ENCODE data around the gene ODC1. TPM values are rescaled to one million over a fixed set of nuclear protein-coding genes. Genes with fewer than 3 reads are reported as not detected.

Gene ODC1
- total RNA-seq, 2 donors from 2014 or later: 51.7 to 67.6 TPM

DNA sequence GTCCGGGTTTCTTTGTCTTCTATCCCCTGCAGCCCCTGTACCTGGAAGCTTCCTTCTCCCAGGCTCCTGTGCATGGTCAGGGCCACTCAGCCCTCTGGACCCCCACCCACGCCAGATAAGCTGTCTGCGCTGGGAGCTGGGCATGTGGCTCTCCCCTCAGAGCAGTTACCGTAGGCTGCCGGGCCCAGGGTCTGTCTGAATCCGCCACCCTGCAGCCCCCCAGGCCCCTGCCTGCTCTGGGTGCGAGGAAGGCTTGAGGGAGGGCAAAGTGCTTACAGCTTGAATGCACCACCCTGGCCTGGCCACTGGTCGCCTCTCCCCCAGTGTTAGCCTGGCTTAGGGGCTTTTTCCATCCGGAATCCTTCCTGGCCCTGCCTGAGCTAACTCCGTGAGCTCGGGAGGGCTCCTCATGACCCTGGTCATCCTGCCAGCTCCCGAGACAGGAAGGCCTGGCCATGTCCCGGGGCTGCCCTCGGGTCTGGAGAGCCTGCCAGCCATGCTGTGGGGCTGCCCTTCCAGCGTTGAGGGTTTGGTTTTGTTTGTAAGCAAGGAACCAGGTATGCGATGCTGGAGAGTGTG is 50.7 kb downstream of the ODC1 start:
- DNase-seq (ENCODE audit: low spot score): no peak
- intact Hi-C loops (cut with DNase I): no loop called here

DNA sequence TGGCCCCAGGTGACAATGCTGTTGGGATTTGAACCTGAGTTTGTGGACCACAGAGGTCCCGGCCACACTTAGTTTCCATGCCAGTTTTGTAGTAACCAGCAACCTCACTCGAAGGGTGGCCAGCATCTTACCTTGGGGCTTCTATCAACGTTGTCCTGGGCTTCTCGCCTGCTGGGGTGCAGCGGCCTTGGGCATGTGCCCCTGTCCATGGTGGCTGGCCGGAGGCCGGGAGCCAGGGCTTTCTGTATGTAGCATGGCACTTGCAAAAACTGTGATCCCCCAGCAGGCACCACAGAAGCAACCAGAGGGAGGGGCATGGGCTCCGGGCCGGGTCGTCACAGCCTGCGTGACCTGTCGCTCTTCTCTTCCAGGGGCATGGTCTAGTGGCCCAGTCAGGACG is 51.7 kb downstream of the ODC1 start:
- intact Hi-C loops (cut with DNase I): no loop called here
- no peak for DNase-seq (ENCODE audit: low spot score)

DNA sequence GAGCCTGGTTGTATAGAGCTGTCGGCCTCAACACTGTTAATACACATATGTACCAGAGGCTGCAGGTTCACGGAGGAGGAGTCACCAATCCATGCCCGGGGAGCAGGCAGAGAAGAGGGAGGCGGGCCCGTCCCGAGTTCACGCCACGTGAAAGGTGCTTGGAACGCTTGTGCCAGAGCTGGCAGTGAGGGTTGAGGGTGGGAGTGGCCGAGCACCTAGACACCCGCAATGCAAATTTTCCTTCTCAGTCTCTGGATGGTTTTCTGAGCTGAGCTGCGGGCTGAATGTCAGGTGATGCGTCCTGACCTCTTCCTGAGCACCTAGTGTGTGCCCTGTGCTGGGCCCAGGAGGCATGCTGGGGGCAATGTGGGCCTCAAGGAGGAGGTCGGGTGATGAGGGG is 52.2 kb downstream of the ODC1 start:
- DNase-seq (ENCODE audit: low spot score): no peak
- intact Hi-C loops (cut with DNase I): no loop called here

DNA sequence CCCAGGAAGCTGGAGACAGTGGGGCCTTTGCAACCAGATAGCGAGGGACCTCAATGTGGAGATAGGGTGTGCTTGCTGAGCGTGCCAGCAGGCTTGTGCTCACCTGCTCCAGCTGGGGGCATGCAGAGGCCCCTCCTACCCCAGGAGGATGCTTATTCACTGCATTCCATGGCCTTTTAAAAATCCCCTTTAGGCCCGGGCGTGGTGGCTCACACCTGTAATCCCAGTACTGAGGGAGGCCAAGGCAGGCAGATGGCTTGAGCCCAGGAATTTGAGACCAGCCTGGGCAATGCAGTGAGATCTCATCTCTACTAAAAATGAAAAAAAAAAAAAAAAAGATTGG is 54.5 kb downstream of the ODC1 start:
- intact Hi-C loops (cut with DNase I): loop anchor here in 1 of 2 donors (1.0 kb wide), 1 partner anchor 174 kb away; no protein-coding TSS in a partner anchor
- DNase-seq (ENCODE audit: low spot score): no peak

DNA sequence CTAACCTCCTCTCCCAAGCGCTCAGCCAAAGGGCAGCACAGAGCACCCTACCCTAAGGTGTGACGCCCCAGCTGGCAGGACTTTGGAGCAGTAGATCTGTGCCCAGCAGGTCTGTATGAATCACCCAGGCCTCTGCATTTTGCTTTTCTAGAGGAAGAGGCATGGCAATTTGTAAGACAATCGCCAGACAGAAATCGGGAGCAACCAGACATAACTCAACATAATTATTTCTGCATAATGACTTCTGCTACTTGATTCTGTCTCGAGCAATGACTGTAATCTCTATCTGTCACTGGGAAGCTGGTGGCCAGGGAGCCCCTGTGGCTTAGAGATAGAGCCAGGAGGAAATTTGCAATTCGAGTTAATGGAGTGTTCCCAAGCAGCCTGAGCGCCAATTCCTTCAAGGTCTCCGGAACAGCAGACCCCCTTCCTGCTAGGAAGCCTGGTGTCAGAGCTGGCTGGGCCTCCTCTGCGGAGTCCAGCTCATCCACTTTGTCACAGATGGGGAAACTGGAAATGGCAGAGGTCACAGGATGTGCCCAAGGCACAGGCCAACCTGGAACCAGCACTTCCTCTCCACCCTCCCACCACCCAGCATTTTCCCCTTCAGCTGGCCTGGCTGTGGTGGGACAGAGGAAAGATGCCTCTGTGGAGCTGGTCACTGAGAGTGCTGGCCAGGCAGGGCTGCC is 55.0 kb downstream of the ODC1 start:
- intact Hi-C loops (cut with DNase I): loop anchor here in 1 of 2 donors (1.0 kb wide), 1 partner anchor 174 kb away; no protein-coding TSS in a partner anchor

DNA sequence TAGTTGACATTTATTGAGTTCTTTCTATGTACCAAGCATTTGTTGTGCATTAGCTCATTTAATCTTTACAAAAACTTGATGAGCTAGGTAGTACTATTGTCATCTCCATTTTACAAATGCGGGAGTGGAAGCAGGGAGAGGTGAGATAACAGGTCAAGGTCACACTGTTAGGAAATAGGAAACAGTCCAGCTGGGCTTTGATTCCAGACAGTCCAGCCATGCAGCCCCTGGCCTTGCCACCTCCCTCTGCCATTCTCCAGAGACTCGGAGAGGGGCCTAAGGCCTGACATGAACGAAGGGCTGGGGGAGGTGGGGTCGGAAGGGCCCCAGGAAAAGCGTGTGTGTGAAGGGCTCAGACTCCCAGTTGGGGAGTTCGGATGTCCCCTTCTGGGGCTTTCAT is 55.6 kb downstream of the ODC1 start:
- no peak for DNase-seq (ENCODE audit: low spot score)
- intact Hi-C loops (cut with DNase I): no loop called here

More for the DNA sequence above, 55.0 kb downstream of the ODC1 start:
- no peak for DNase-seq (ENCODE audit: low spot score)

DNA sequence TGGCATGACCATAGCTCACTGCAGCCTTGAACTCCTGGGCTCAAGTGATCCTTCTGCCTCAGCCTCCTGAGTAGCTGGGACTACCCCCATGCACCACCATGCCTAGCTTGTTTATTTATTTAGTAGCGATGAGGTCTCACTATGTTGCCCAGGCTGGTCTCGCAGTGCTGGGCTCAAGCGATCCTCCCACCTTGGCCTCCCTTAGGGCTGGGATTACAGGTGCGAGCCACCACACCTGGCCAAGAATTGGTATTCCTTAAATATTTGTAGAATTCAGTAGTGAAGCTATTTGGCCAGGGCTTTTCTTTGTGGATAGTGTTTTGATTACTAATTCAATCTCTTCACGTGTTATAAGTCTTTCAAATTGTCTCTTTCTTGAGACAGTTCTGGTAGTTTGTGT is 56.0 kb downstream of the ODC1 start:
- intact Hi-C loops (cut with DNase I): no loop called here
- no peak for DNase-seq (ENCODE audit: low spot score)

DNA sequence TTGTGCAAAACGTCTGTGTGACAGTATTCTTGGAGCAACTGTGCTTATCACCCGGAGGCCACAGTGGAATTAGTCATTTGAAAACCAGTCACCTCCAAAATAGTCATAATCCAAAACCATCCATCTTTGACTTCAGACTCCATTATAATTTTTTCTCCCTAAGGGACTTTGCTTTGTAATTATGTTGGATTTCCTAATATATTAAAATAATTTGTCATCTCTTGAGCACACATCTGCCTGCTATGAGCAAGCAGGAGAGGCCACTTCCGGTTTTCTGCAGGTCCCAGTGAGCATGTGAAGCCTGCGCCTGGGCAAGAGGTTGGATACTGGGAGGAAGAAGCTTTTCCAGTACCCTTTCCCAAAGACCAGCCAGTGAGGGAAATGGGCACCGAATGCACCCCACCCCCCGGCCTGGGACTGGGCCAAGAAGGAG is 57.7 kb downstream of the ODC1 start:
- no peak for DNase-seq (ENCODE audit: low spot score)
- intact Hi-C loops (cut with DNase I): no loop called here

Other genes starting within 250 kb of the ODC1 start
- gene HPCAL1, start 145.4 kb downstream of the ODC1 start, total RNA-seq: 10 to 100 TPM; 21.6 to 26.0 TPM
- 10 to 100 TPM; 20.9 to 23.6 TPM for gene NOL10, start 241.6 kb upstream of the ODC1 start, total RNA-seq

Data from posterior vena cava (tissue), 2 donors.